ENCODE data around the gene SART3.

Gene SART3

DNA sequence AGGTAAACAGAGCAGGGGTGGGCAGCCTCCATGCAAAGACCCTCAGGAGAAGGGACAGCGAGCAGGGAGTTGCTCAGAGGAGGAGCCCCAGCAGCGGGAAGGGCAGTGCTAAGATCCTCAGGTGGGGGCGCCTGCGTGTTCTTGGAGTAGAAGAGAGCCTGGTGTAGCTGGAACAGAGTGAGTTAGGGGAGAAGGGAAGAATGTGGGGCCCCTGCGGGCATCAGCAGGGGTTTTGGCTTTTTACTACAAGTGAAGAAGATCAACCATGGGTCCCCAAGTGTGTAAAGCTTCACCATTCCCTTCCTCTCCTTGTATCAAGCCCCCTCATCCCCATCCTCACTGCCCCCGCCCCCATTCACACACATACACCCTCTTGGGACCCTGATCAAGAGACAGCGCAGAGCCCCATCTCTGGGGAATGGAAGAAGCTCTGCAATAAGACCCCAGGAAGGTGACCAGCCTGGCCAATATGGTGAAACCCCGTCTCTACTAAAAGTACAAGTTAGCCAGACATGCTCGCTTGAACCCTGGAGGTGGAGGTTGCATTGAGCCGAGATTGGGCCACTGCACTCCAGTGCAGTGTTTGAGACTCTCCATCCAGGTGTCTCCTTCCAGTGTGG lies 47.1 kb upstream of the SART3 start:
- no peaks in the 10 kb centered on the region for H3K4me1 ChIP-seq
- TF ChIP-seq, protein P1, sequence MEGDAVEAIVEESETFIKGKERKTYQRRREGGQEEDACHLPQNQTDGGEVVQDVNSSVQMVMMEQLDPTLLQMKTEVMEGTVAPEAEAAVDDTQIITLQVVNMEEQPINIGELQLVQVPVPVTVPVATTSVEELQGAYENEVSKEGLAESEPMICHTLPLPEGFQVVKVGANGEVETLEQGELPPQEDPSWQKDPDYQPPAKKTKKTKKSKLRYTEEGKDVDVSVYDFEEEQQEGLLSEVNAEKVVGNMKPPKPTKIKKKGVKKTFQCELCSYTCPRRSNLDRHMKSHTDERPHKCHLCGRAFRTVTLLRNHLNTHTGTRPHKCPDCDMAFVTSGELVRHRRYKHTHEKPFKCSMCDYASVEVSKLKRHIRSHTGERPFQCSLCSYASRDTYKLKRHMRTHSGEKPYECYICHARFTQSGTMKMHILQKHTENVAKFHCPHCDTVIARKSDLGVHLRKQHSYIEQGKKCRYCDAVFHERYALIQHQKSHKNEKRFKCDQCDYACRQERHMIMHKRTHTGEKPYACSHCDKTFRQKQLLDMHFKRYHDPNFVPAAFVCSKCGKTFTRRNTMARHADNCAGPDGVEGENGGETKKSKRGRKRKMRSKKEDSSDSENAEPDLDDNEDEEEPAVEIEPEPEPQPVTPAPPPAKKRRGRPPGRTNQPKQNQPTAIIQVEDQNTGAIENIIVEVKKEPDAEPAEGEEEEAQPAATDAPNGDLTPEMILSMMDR (IDR thresholded peaks at IDR 0.05; ENCODE audit: low read depth, low read length) = no peak
- H3K4me3 ChIP-seq (ENCODE audit: low read depth, low read length) = no peak overlapping the region
- H3K9me3 ChIP-seq = no peaks in the 10 kb centered on the region
- H3K27me3 ChIP-seq = no peaks in the 10 kb centered on the region
- no peaks in the 10 kb centered on the region for H3K36me3 ChIP-seq
- no peak for DNase-seq

DNA sequence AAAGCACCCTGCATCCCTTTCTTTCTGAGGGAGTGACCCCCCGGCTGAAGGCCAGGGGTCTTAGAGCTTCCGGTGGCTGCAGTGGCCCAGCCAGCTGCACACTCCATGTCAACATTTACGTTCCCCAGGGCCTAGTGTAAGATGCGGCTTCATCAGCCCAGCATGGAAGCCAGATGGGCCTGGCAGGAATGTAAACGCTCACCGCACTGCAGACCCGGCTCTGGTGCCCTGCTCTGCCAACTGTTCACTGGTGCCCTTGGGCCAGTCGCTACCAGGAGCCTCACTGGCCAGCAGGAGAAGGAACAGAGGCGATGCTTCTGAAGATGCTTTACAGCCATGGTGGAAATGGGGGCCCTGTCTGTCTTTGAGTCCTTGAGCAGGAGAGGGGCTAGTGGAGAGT lies 45.5 kb upstream of the SART3 start:
- TF ChIP-seq, protein P1 (IDR thresholded peaks at IDR 0.05; ENCODE audit: low read depth, low read length) = no peak
- Histone ChIP-seq H3K27me3 (no peaks in the 10 kb centered on the region), H3K9me3 (no peaks in the 10 kb centered on the region), H3K4me1 (no peaks in the 10 kb centered on the region), H3K4me3 (ENCODE audit: low read depth, low read length) (no peak overlapping the region), H3K36me3 (no peaks in the 10 kb centered on the region)
- no peak for DNase-seq

DNA sequence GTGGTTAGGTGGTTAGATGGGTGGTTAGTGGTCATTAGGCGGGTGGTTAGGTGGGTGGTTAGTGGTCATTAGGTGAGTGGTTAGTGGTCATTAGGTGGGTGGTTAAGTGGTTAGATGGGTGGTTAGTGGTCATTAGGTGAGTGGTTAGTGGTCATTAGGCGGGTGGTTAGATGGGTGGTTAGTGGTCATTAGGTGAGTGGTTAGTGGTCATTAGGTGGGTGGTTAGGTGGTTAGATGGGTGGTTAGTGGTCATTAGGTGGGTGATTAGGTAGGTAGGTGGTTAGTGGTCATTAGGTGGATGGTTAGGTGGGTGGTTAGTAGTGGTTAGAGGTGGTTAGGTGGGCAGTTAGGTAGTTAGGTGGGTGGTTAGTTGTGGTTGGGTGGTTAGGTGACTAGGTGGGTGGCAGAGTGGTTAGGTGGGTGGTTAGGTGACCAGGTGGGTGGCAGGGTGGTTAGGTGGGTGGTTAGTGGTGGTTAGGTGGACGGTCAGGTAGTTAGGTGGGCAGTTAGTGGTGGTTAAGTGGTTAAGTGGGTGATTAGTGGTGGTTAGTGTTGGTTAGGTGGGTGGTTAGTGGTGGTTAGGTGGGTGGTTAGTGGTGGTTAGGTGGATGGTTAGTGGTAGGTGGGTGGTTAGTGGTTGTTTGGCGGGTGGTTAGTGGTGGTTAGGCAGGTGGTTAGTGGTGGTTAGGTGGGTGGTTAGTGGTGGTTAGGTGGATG lies 44.9 kb upstream of the SART3 start:
- no peaks in the 10 kb centered on the region for H3K4me1 ChIP-seq
- no peak overlapping the region for H3K4me3 ChIP-seq (ENCODE audit: low read depth, low read length)
- TF ChIP-seq, protein P1 (IDR thresholded peaks at IDR 0.05; ENCODE audit: low read depth, low read length) = no peak
- no peaks in the 10 kb centered on the region for H3K9me3 ChIP-seq
- DNase-seq = no peak
- no peaks in the 10 kb centered on the region for H3K36me3 ChIP-seq
- H3K27me3 ChIP-seq = no peaks in the 10 kb centered on the region

DNA sequence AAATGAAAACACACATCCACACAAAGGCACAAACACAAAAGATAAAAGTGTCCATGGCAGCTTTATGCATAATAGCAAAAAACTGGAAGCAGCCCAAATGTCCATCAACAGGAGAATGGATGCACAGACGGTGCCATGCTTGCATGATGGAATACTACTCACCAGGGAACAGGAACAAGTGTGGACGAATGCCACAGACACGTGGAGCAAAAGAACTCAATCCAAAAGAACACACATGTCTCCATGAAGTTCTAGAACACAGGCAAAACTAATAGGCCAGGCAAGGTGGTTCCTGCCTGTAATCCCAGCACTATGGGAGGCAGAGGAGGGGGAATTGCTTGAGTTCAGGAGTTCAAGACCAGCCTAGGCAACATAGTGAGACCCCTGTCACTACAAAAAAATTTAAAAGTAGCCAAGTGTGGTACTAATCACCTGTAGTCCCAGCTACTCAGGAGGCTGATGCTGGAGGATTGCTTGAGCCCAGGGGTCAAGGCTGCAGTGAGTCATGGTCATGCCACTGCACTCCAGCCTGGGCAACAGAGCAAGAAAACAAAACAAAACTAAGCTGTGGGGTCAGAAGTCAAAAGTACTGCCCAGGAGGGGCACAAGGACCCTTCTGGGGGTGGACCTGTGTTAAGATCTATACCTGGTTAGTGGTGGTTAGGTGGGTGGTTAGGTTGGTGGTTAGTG lies 44.2 kb upstream of the SART3 start:
- Histone ChIP-seq H3K27me3 (no peaks in the 10 kb centered on the region), H3K4me3 (ENCODE audit: low read depth, low read length) (no peak overlapping the region), H3K9me3 (no peaks in the 10 kb centered on the region), H3K4me1 (no peaks in the 10 kb centered on the region), H3K36me3 (no peaks in the 10 kb centered on the region)
- DNase-seq = no peak
- TF ChIP-seq, protein P1 (IDR thresholded peaks at IDR 0.05; ENCODE audit: low read depth, low read length) = no peak

DNA sequence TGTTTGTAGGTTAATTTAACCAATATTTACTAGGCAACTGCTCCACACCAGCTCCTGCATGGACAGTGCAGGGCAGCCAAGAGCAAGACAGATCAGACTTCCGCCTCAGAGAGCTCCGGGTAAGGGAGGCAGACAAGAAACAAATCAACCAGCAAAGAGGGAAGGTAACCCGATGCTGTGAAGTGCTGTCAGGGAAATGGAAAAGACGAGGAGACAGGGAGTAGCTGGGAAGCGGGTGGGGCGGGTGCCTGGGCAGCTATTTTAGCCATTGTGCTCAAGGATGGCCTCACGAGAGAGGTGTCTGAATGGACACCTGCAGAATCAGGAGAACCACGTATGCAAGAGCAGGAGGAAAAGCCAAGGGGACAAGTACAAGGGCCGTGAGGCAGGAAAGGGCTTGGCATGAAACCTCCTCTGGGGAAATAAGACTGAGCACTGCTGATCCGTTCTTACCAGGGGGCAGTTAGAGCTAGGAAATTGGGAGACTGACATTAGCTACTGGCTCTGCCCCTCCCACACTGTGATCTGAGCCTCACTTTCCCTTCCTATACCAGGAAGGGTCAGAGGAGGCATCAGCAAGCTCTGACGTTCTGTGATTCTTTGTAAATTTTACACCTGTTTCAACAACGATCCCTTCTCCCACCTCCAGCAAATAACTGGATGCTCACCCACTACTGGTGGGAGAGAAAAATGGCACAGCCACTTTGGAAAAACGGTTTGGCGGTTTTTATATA lies 43.4 kb upstream of the SART3 start:
- Histone ChIP-seq H3K4me3 (ENCODE audit: low read depth, low read length) (no peak overlapping the region), H3K27me3 (no peaks in the 10 kb centered on the region), H3K9me3 (no peaks in the 10 kb centered on the region), H3K4me1 (no peaks in the 10 kb centered on the region), H3K36me3 (no peaks in the 10 kb centered on the region)
- TF ChIP-seq, protein P1 (IDR thresholded peaks at IDR 0.05; ENCODE audit: low read depth, low read length) = no peak
- no peak for DNase-seq
